NCI-H446 treated with DMSO at 0.1 percent for 48 hours (cell line): ENCODE measurements around the gene OPN5.

Source experiments
- DNase-seq: peaks from one replicate; lab custom pipeline; 2025; lab: John Stamatoyannopoulos, UW

The OPN5 gene

GRCh38 chr6:47788498-47788884, 6.7 kb downstream of the OPN5 start:
- no peak for DNase-seq

GRCh38 chr6:47789553-47789952, 7.7 kb downstream of the OPN5 start:
- DNase-seq = no peak

- DNase-seq = no peak
Observed at GRCh38 chr6:47792216-47792733, 10.4 kb downstream of the OPN5 start.

- no peak for DNase-seq
Observed at GRCh38 chr6:47794577-47795135, 12.8 kb downstream of the OPN5 start.

GRCh38 chr6:47801984-47802383, 20.2 kb downstream of the OPN5 start:
- no peak for DNase-seq

GRCh38 chr6:47804821-47805220, 23.0 kb downstream of the OPN5 start:
- no peak for DNase-seq

GRCh38 chr6:47809873-47810272, 28.0 kb downstream of the OPN5 start:
- no peak for DNase-seq

- no peak for DNase-seq
Observed at GRCh38 chr6:47810885-47811284, 29.1 kb downstream of the OPN5 start.

GRCh38 chr6:47811443-47811842, 29.6 kb downstream of the OPN5 start:
- DNase-seq = no peak

GRCh38 chr6:47817749-47818148, 35.9 kb downstream of the OPN5 start:
- no peak for DNase-seq

GRCh38 chr6:47819461-47819860, 37.6 kb downstream of the OPN5 start:
- DNase-seq = peak; percentile 47

GRCh38 chr6:47822856-47823554, 41.2 kb downstream of the OPN5 start:
- no peak for DNase-seq

- no peak for DNase-seq
Observed at GRCh38 chr6:47832386-47833100, 50.7 kb downstream of the OPN5 start.

GRCh38 chr6:47834196-47834595, 52.4 kb downstream of the OPN5 start:
- DNase-seq = no peak

GRCh38 chr6:47836046-47836445, 54.2 kb downstream of the OPN5 start:
- no peak for DNase-seq

- DNase-seq = no peak
Observed at GRCh38 chr6:47836639-47837038, 54.8 kb downstream of the OPN5 start.

- DNase-seq = no peak
Observed at GRCh38 chr6:47839645-47840044, 57.8 kb downstream of the OPN5 start.

- no peak for DNase-seq
Observed at GRCh38 chr6:47844881-47845280, 63.0 kb downstream of the OPN5 start.

GRCh38 chr6:47846752-47847151, 64.9 kb downstream of the OPN5 start:
- no peak for DNase-seq

GRCh38 chr6:47851091-47851490, 69.3 kb downstream of the OPN5 start:
- DNase-seq = no peak

- DNase-seq = no peak
Observed at GRCh38 chr6:47852727-47853126, 70.9 kb downstream of the OPN5 start.

GRCh38 chr6:47853766-47854165, 71.9 kb downstream of the OPN5 start:
- DNase-seq = no peak

- DNase-seq = no peak
Observed at GRCh38 chr6:47854971-47855370, 73.1 kb downstream of the OPN5 start.
